ENCODE results near the gene TAS2R60.

- no peak for TF ChIP-seq CTCF (conservative IDR thresholded peaks at IDR 0.05; ENCODE audit: low read depth in 2 of 2)
- TF ChIP-seq POLR2AphosphoS5 (IDR thresholded peaks at IDR 0.05; ENCODE audit: low read depth) = no peak
- no peak for TF ChIP-seq EZH2phosphoT487 (IDR thresholded peaks at IDR 0.05; ENCODE audit: unreplicated experiment)
- TF ChIP-seq EZH2 (IDR thresholded peaks at IDR 0.05; ENCODE audit: low read depth, unreplicated experiment) = no peak
- TF ChIP-seq CREB1 (CRISPR knock-in tag; IDR thresholded peaks at IDR 0.05; ENCODE audit: low read depth) = no peak
- no peak for TF ChIP-seq REST (IDR thresholded peaks at IDR 0.05; ENCODE audit: unreplicated experiment)
- no peak for TF ChIP-seq JUNB (IDR thresholded peaks at IDR 0.05; ENCODE audit: unreplicated experiment)
- no peak for TF ChIP-seq ETS1 (IDR thresholded peaks at IDR 0.05)
- TF ChIP-seq STAT1 (IDR thresholded peaks at IDR 0.05; ENCODE audit: unreplicated experiment) = no peak
- TF ChIP-seq ZNF114 (CRISPR knock-in tag; IDR thresholded peaks at IDR 0.05) = no peak
- no peak for TF ChIP-seq ZNF462 (CRISPR knock-in tag; IDR thresholded peaks at IDR 0.05)
These were observed 9.2 kb downstream of the TAS2R60 start for GRCh38 chr7:143452495-143452894.
